K562 (cell line): ENCODE data around the gene CHCT1.
A peak's percentile ranks its signal among the peaks of the same experiment; 100 is the strongest.

Experiments
- BHLHE40 ChIP-seq: IDR thresholded peaks from 2 replicates; pipeline ENCODE4 v1.6.1; 2011; ENCODE audit warnings: low read length, improper control_type of control experiment
- CTCF ChIP-seq, 3 experiments: IDR thresholded peaks in 2 of 3; conservative IDR thresholded peaks in 1 of 3; 2 replicates each; pipeline ENCODE4 v1.5.1; 2011 to 2012; ENCODE audit warnings: low read length in 3 of 3, mild to moderate bottlenecking in 3 of 3, control low read depth in 2 of 3, improper control_type of control experiment in 1 of 3, inconsistent platforms in 1 of 3, low read depth in 1 of 3, mixed read lengths in 1 of 3, moderate library complexity in 1 of 3; ENCODE audit not compliant: insufficient read depth in 2 of 3
- DIDO1 ChIP-seq: fragments of 450-650 bp; IDR thresholded peaks from 2 replicates; pipeline ENCODE4 v1.6.1; 2016; ENCODE audit warnings: low read depth, missing biosample characterization, missing genetic modification characterization
- EP300 ChIP-seq: IDR thresholded peaks from 2 replicates; pipeline ENCODE4 v1.6.1; 2012; ENCODE audit warnings: low read length, improper control_type of control experiment
- FOS ChIP-seq: IDR thresholded peaks from 3 replicates; pipeline ENCODE4 v1.6.1; 2011; ENCODE audit not compliant: insufficient read length; ENCODE audit errors: extremely low read depth
- PHB2 ChIP-seq: fragments of 450-650 bp; IDR thresholded peaks from 2 replicates; pipeline ENCODE4 v1.6.1; 2017; ENCODE audit warnings: low read depth
- POLR2AphosphoS2 ChIP-seq: IDR thresholded peaks from 2 replicates; pipeline ENCODE4 v1.6.1; 2012; ENCODE audit warnings: low read length, improper control_type of control experiment
- PRDM10 ChIP-seq: fragments of 450-650 bp; IDR thresholded peaks from 2 replicates; pipeline ENCODE4 v1.6.1; 2018; ENCODE audit not compliant: partially characterized antibody
- RBM15 ChIP-seq: fragments of 200-400 bp; formaldehyde crosslinking; IDR thresholded peaks from 2 replicates; pipeline ENCODE4 v1.6.1; 2018; ENCODE audit warnings: mild to moderate bottlenecking, low read length, moderate library complexity; ENCODE audit not compliant: insufficient read depth
- RFX5 ChIP-seq: IDR thresholded peaks from 2 replicates; pipeline ENCODE4 v1.6.1; 2011; ENCODE audit warnings: low read depth, mild to moderate bottlenecking, improper control_type of control experiment, low read length
- RNF2 ChIP-seq: sonication (generic); IDR thresholded peaks from 2 replicates; pipeline ENCODE4 v1.6.1; 2016
- THRB ChIP-seq: fragments of 450-650 bp; formaldehyde crosslinking; conservative IDR thresholded peaks from 2 replicates; pipeline ENCODE4 v1.4.0; 2022; ENCODE audit warnings: mild to moderate bottlenecking, missing genetic modification characterization
- ZBTB33 ChIP-seq: sonication (generic); formaldehyde crosslinking; IDR thresholded peaks from 2 replicates; pipeline ENCODE4 v1.8.1; 2023; ENCODE audit warnings: mild to moderate bottlenecking, missing genetic modification reagents
- ZZZ3 ChIP-seq: fragments of 450-650 bp; IDR thresholded peaks from 2 replicates; pipeline ENCODE4 v1.6.1; 2016; ENCODE audit warnings: antibody characterized with exemption, mild to moderate bottlenecking, moderate library complexity

- TF ChIP-seq RNF2 (peak; percentile 93), ZBTB33 (CRISPR knock-in tag) (peak; percentile 60; the same call in 1 of the 2 replicates), RBM15 (no peak), PRDM10 (peak; percentile 59), BHLHE40 (peak; percentile 98), POLR2AphosphoS2 (no peak; the same call in 1 of the 2 replicates), RFX5 (no peak), THRB (CRISPR knock-in tag) (peak; percentile 38; the same call in 1 of the 2 replicates), FOS (no peak), DIDO1 (no peak), ZZZ3 (no peak), CTCF (IDR thresholded peaks at IDR 0.05 in 2 of 3, conservative IDR thresholded peaks at IDR 0.05 in 1 of 3; ENCODE audit: insufficient read depth in 2 of 3, low read depth in 1 of 3, low read length in 3 of 3) (peak; percentile 29 to 47 (median 40); a peak in 4 of 6 replicates), PHB2 (no peak), EP300 (peak; percentile 81)
Measured at GRCh38 chr17:60392042-60392844, 30.0 kb upstream of the CHCT1 start, which contains the start of gene USP32.
